H1 (cell line): Measurements from ENCODE around the gene PNO1. TPM values are rescaled to one million over a fixed set of nuclear protein-coding genes. Genes with fewer than 3 reads are reported as not detected.

Experiments used
- CHD7 ChIP-seq: fragments of 300-600 bp; sonication (generic); IDR thresholded peaks from 2 replicates; pipeline ENCODE4 v1.7.1; 2012; ENCODE audit warnings: low read length, moderate library complexity, mild to moderate bottlenecking, inconsistent platforms; ENCODE audit not compliant: insufficient replicate concordance
- CTCF ChIP-seq, 3 experiments: IDR thresholded peaks; 1 replicate in 2 of 3; 2 replicates in 1 of 3; pipeline versions ENCODE4 v1.5.1 to v1.6.1; 2011; ENCODE audit warnings: low read length in 3 of 3, mild to moderate bottlenecking in 3 of 3, inconsistent platforms in 2 of 3, low read depth in 1 of 3, moderate library complexity in 1 of 3; ENCODE audit not compliant: insufficient read depth in 1 of 3; ENCODE audit errors: control extremely low read depth in 1 of 3
- SIX5 ChIP-seq: IDR thresholded peaks from 2 replicates; pipeline ENCODE4 v1.6.1; 2011; ENCODE audit warnings: mild to moderate bottlenecking, low read depth, low read length
- SP1 ChIP-seq: IDR thresholded peaks from 2 replicates; pipeline ENCODE4 v1.6.1; 2011; ENCODE audit warnings: low read depth, low read length
- USF2 ChIP-seq: IDR thresholded peaks from 2 replicates; pipeline ENCODE4 v1.6.1; 2011; ENCODE audit warnings: low read length, improper control_type of control experiment
- polyA plus RNA-seq, 7 experiments: library from polyadenylated mRNA; depleted of rRNA in 3 of 7; stranded (reverse) in 5 of 7; unstranded in 2 of 7; fragments of >200 nt in 5 of 7; fragments of 200-250 nt in 2 of 7; gene quantifications; 1 replicate in 5 of 7; 2 replicates in 1 of 7; 4 replicates in 1 of 7; pipeline versions ENCODE4 v1.2.1 to v1.2.3, GENCODE V29; 2011 to 2013; ENCODE audit warnings: missing spikeins in 2 of 7, mixed read lengths in 2 of 7
- total RNA-seq: library from RNA; stranded (reverse); fragmentation: NEBNext Ultra II Directional; extraction: Animal tissue kit (Norgen Biotek cat#: 25700); gene quantifications from 2 replicates; pipeline ENCODE4 v1.2.1, GENCODE V29; 2021

The PNO1 gene
- total and polyA plus RNA-seq, 2 of the 8 experiments (the other 6 are each of a cell fraction or from before 2014, with no cell fraction given): 18.6 to 33.2 TPM

GRCh38 chr2:68189991-68190784 is 32.5 kb downstream of the PNO1 start (continued):
- TF ChIP-seq CHD7 (no peak), USF2 (no peak), SIX5 (no peak), SP1 (no peak), CTCF (IDR thresholded peaks at IDR 0.05; ENCODE audit: control extremely low read depth in 1 of 3, insufficient read depth in 1 of 3, low read depth in 1 of 3, low read length in 3 of 3) (no peak)
